HG02970 (cell line): ENCODE results near the gene GUSB.

ENCODE experiments used
- ATAC-seq: cut with Tn5 transposase; IDR thresholded peaks from one replicate; pipeline ENCODE4 v1.9.1; 2021; ENCODE audit warnings: mild to moderate bottlenecking, moderate library complexity, moderate number of reproducible peaks; ENCODE audit not compliant: unreplicated experiment, low FRiP score

The GUSB gene

GRCh38 chr7:65938336-65938895 is 43.6 kb downstream of the GUSB start:
- no peak for ATAC-seq

- ATAC-seq: no peak
Observed at GRCh38 chr7:65937296-65937695, 44.7 kb downstream of the GUSB start.

- no peak for ATAC-seq
Observed at GRCh38 chr7:65931685-65932084, 50.3 kb downstream of the GUSB start.

GRCh38 chr7:65927489-65928448 is 54.2 kb downstream of the GUSB start:
- ATAC-seq: no peak

GRCh38 chr7:65926588-65926987 is 55.4 kb downstream of the GUSB start:
- no peak for ATAC-seq

- no peak for ATAC-seq
Observed at GRCh38 chr7:65925040-65925439, 57.0 kb downstream of the GUSB start.

GRCh38 chr7:65924193-65924592 is 57.8 kb downstream of the GUSB start:
- ATAC-seq: no peak

- ATAC-seq: no peak
Observed at GRCh38 chr7:65923316-65923715, 58.7 kb downstream of the GUSB start.

GRCh38 chr7:65915921-65916657 is 65.9 kb downstream of the GUSB start:
- ATAC-seq: no peak

GRCh38 chr7:65912237-65912636 is 69.8 kb downstream of the GUSB start:
- ATAC-seq: no peak
